ENCODE results near the gene SLC25A13. TPM values are rescaled to one million over a fixed set of nuclear protein-coding genes. Genes with fewer than 3 reads are reported as not detected.

SLC25A13 gene
- total RNA-seq (2012; rRNA removed) (11.7 and 13.6 TPM in 2 replicates), polyA plus RNA-seq (2012; rRNA removed) (5.6 and 7.4 TPM in 2 replicates), Bru-seq, nascent RNA (percentile 67 among the genes with signal in this experiment), BruChase-seq, experiment 1, labeled RNA remaining after a 6-hour chase (percentile 52 among the genes with signal in this experiment), BruChase-seq, experiment 2, labeled RNA remaining after a 2-hour chase (percentile 55 among the genes with signal in this experiment)
- polyA plus RNA-seq (2012; cell fraction: cytosol; rRNA removed) = 1.5 and 2.8 TPM in 2 replicates
- polyA plus RNA-seq (2012; cell fraction: nucleus; rRNA removed; ENCODE audit: low replicate concordance) = 1.7 and 12.1 TPM in 2 replicates
- long read RNA-seq, transcript SLC25A13-201 (18 exons, 3,136 nt) = major isoform, 8 of 18 reads
- long read RNA-seq, partial matches to known transcripts = 1 of 18 reads
- long read RNA-seq, other reads (novel, unspliced or antisense) = 9 of 18 reads

GRCh38 chr7:96321658-96322372 lies at the start of gene SLC25A13:
TSS of gene SLC25A13 (minus strand) at chr7:96322098. CDS start at chr7:96321956, 142 bp downstream.
- Histone ChIP-seq H2BK15ac (ENCODE audit: low read depth, low read length) (0 out of 3 replicates have a peak within 1 kb of the TSS, but pooled peaks have one; percentile 37), H3K23ac (ENCODE audit: low read depth, low read length) (peak within 1 kb of the TSS; percentile 79; the same call in 1 of the 2 replicates)
- 0% methylated on average over 24 of the region's 66 CpGs; no CpG with 5 or more reads in 1 of the 2 experiments for WGBS, 2 experiments (ENCODE audit: extremely low coverage in 2 of 2, insufficient read length in 1 of 2)

More at GRCh38 chr7:96321658-96322372, at the start of gene SLC25A13:
- H2AK5ac ChIP-seq (ENCODE audit: low read depth, low read length) = no peak within 1 kb of the TSS
- no TSS peak for BruUV-seq (replicated peaks)
- TF ChIP-seq BHLHE40 (IDR thresholded peaks at IDR 0.05; ENCODE audit: low read depth, low read length) = peak; percentile 62; the same call in 1 of the 2 replicates
- TF ChIP-seq USF2 (IDR thresholded peaks at IDR 0.05; ENCODE audit: low read depth, low read length) = peak; percentile 97
- TF ChIP-seq MXI1 (IDR thresholded peaks at IDR 0.05; ENCODE audit: borderline replicate concordance, low read depth, low read length) = peak; percentile 70
- TF ChIP-seq POLR2A (IDR thresholded peaks at IDR 0.05; ENCODE audit: low read depth, low read length) = peak; percentile 62
- no peak for TF ChIP-seq CHD1 (IDR thresholded peaks at IDR 0.05; ENCODE audit: low read depth, low read length)
- TF ChIP-seq ELK1 (IDR thresholded peaks at IDR 0.05; ENCODE audit: borderline replicate concordance, low read depth, low read length) = no peak
- TF ChIP-seq MAZ (IDR thresholded peaks at IDR 0.05; ENCODE audit: borderline replicate concordance, low read depth, low read length) = peak; percentile 50; the same call in 1 of the 2 replicates
- H3K79me1 ChIP-seq (ENCODE audit: low read depth in 1 of 2, low read length in 2 of 2) = peaks cover 10 to 23% of the 10 kb centered on the region in 2 experiments; a peak in 3 of 4 replicates
- dilution Hi-C loops (cut with HindIII; ENCODE audit: low sequenced_read_pairs, unreplicated experiment) (no loop called here), in situ Hi-C loops (cut with MboI; ENCODE audit: low sequenced_read_pairs) (no loop called here), intact Hi-C loops (cut with micrococcal nuclease) (loop anchor here (2.0 to 5.0 kb wide), 2 partner anchors 230 to 245 kb away; no protein-coding TSS in a partner anchor)
- H3K56ac ChIP-seq (ENCODE audit: extremely low read depth, insufficient read depth, low read length) = peak within 1 kb of the TSS; percentile 88; the same call in 1 of the 2 replicates
- peak within 1 kb of the TSS; percentile 60 for H3K4me3 ChIP-seq (ENCODE audit: insufficient read depth, low read depth, low read length)
- peak within 1 kb of the TSS; percentile 92 for H3K4me2 ChIP-seq (ENCODE audit: low read depth, low read length)
- peak within 1 kb of the TSS; percentile 60 to 73; a peak in 3 of 4 replicates for H4K8ac ChIP-seq (ENCODE audit: low read depth in 2 of 2, low read length in 2 of 2)
- H3K9ac ChIP-seq (ENCODE audit: low read depth, low read length) = peak within 1 kb of the TSS; percentile 79
- peak; percentile 73 for DNase-seq
- peak within 1 kb of the TSS; percentile 95 for H2AFZ ChIP-seq (replicated peaks; ENCODE audit: low read length, poor library complexity)
- H4K20me1 ChIP-seq (ENCODE audit: insufficient read depth, low read length) = no peaks in the 10 kb centered on the region
- ChIA-PET CTCF (no interaction called here), POLR2A (ENCODE audit: unreplicated experiment) (no interaction called here)
- H4K5ac ChIP-seq (ENCODE audit: low read depth, low read length) = peak within 1 kb of the TSS; percentile 23; the same call in 1 of the 2 replicates
- H3K14ac ChIP-seq (replicated peaks; ENCODE audit: low read depth, low read length) = peak within 1 kb of the TSS; percentile 64
- H3K27me3 ChIP-seq (ENCODE audit: control insufficient read depth, insufficient read depth, low read length) = no peaks in the 10 kb centered on the region
- peaks cover 3% of the 10 kb centered on the region; the same call in 1 of the 2 replicates for H3K9me1 ChIP-seq (ENCODE audit: insufficient read depth, low read length)
- H3K4me1 ChIP-seq (ENCODE audit: control insufficient read depth, insufficient read depth, low read length) = no peaks in the 10 kb centered on the region
- H3K9me3 ChIP-seq (ENCODE audit: control insufficient read depth, insufficient read depth, low read length) = no peaks in the 10 kb centered on the region
- H2BK120ac ChIP-seq (ENCODE audit: low read depth, low read length) = peak within 1 kb of the TSS; percentile 8; the same call in 1 of the 2 replicates
- peak within 1 kb of the TSS; percentile 79 for H3K4ac ChIP-seq (ENCODE audit: low read depth, low read length)
- H3K18ac ChIP-seq (ENCODE audit: low read depth, low read length) = 0 out of 2 replicates have a peak within 1 kb of the TSS, but pooled peaks have one; percentile 24
- ATAC-seq (ENCODE audit: low read depth) = peak; percentile 97
- H2BK20ac ChIP-seq (ENCODE audit: low read depth, low read length) = no peak within 1 kb of the TSS
- H2AK9ac ChIP-seq (replicated peaks; ENCODE audit: low read depth, low read length, poor library complexity) = peak within 1 kb of the TSS; percentile 91
- peak within 1 kb of the TSS; percentile 10 for H2BK5ac ChIP-seq (ENCODE audit: low read depth, low read length, poor library complexity, severe bottlenecking)
- peak within 1 kb of the TSS; percentile 71 for H4K91ac ChIP-seq (ENCODE audit: insufficient read depth, low read depth, low read length)
- H3K27ac ChIP-seq (ENCODE audit: insufficient read depth, low read length) = peak within 1 kb of the TSS; percentile 66
- H3K36me3 ChIP-seq (ENCODE audit: control insufficient read depth, insufficient read depth, low read length) = no peaks in the 10 kb centered on the region

All from IMR-90 (cell line).